Measurements from ENCODE around the gene PRAMEF8.
"Not testable (repeated sequence)": the region's sequence is repeated elsewhere in the genome, so short reads cannot be mapped to it uniquely, and the experiment has no call there.

The PRAMEF8 gene

GRCh38 chr1:13285037-13285436, at the start of gene PRAMEF8:
Gene PRAMEF8, minus strand, starts transcription at chr1:13285137. Its CDS starts 1,046 bp downstream, at chr1:13284091.
- not testable (repeated sequence) for DNase-seq (ENCODE audit: low spot score)

DNA sequence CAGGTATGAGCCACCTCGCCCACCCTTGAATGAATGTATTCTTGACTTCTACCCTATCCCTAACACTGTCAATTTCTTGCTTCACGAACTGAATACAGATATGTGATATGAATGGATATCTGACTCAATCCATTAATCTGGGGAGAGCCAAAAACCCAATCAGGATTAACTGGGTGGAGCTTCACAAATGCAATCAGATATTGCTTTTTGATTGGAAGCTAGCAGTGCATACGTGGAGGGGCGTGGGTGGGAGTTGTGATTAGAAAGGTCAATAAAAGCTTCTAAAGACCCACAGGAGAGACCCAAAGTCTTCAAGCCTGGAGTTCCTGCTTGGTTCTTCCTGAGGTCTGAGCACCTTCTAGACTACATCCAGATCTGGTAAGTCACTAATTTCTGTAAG, 30.3 kb upstream of the PRAMEF8 start, which contains the start of gene PRAMEF15:
TSS of gene PRAMEF15 (plus strand) at position 301 of the 400 bp plus-strand sequence. CDS start 2,827 bp downstream, outside the sequence.
- not testable (repeated sequence) for DNase-seq (ENCODE audit: low spot score)

- not testable (repeated sequence) for DNase-seq (ENCODE audit: low spot score)
Measured at GRCh38 chr1:13303239-13303638, 18.3 kb upstream of the PRAMEF8 start, which contains the start of gene PRAMEF33. Gene PRAMEF33, plus strand, starts transcription at chr1:13303539. Its CDS starts 2,416 bp downstream, at chr1:13305955.

- not testable (repeated sequence) for DNase-seq (ENCODE audit: low spot score)
Measured at GRCh38 chr1:13302197-13302596, 17.3 kb upstream of the PRAMEF8 start.

DNA sequence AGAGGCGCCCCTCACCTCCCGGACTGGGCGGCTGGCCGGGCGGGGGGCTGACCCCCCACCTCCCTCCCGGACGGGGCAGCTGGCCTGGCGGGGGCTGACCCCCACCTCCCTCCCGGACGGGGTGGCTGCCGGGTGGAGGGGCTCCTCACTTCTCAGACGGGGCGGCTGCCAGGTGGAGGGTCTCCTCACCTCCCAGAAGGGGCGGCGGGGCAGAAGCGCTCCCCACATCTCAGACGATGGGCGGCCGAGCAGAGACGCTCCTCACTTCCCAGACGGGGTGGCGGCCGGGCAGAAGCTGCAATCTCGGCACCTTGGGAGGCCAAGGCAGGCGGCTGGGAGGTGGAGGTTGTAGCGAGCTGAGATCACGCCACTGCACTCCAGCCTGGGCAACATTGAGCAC, 13.8 kb upstream of the PRAMEF8 start:
- not testable (repeated sequence) for DNase-seq (ENCODE audit: low spot score)

DNA sequence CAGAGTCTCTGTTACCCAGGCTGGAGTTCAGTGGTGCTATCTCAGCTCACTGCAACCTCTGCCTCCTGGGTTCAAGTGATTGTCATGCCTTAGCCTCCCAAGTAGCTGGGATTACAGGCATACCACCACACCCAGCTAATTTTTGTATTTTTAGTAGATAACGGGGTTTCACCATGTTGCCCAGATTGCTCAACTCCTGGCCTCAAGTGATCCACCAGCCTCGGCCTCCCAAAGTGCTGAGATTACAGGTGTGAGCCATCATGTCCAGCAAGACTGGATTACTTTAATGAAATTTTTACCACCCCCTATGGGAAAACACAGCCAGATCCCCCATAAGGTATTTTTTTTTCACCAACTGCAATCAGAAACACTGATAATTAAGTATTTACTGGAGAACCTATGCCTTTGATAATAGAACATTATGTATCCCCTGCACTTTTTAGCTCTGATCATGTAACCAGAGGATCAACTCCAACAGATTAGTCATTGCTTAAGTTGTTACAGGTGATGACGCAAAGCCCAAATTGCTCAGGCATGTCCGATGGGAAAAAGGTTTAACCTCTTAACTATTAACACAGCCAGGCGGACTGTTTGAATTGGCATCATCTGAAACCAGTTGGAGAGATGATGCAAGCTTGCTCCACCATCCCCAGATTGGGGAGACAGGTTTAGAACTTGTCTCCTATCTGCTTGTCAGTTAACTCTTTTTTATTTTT, 12.4 kb upstream of the PRAMEF8 start:
- not testable (repeated sequence) for DNase-seq (ENCODE audit: low spot score)

- DNase-seq (ENCODE audit: low spot score), result not testable (repeated sequence)
Measured at GRCh38 chr1:13289030-13289429, 4.1 kb upstream of the PRAMEF8 start.

DNA sequence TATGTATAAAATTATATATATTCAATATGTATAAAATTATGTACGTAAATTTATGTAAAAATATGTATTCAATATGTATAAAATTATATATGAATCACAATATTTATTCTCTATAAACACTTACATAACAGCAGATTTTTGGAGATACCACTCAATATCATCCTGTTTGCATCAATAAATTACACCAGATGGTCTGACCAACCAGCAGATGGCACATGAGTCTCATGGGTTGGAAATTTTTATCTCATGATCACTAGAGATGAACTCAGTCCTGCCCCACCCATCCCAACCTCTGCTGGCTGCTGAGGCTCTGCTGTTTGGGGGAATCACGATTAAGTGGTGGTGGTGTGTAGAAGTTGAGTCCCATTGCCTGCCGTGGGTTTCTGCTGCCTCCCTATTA, 5.3 kb downstream of the PRAMEF8 start:
- DNase-seq (ENCODE audit: low spot score), result not testable (repeated sequence)

- DNase-seq (ENCODE audit: low spot score), result not testable (repeated sequence)
Measured at GRCh38 chr1:13277016-13277415, 7.9 kb downstream of the PRAMEF8 start.

- DNase-seq (ENCODE audit: low spot score), result not testable (repeated sequence)
Measured at GRCh38 chr1:13265124-13265523, 19.8 kb downstream of the PRAMEF8 start.

- DNase-seq (ENCODE audit: low spot score), result not testable (repeated sequence)
Measured at GRCh38 chr1:13253898-13254297, 31.0 kb downstream of the PRAMEF8 start, which contains the start of gene PRAMEF5. Gene PRAMEF5, plus strand, starts transcription at chr1:13254198. Its CDS starts 5,071 bp downstream, at chr1:13259269.

DNA sequence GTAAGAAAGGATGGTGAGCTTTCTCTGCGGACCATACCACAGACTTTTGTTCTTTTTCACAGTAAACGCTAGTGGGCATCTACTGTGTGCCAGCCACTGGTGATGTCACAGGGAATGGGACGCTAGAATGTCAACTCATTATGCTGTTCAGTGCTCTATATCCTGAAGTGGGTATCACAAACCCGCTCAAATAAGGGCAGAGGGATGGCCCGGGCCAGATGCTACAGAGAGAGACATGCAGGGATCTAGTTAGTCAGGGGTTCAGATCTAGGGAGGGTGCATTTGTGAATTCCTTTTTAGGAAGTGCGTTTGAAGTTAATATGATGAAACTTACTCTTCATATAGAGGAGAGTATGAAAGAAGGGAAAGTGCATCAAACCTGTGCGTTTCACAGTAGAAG, 37.8 kb downstream of the PRAMEF8 start:
- not testable (repeated sequence) for DNase-seq (ENCODE audit: low spot score)

DNA sequence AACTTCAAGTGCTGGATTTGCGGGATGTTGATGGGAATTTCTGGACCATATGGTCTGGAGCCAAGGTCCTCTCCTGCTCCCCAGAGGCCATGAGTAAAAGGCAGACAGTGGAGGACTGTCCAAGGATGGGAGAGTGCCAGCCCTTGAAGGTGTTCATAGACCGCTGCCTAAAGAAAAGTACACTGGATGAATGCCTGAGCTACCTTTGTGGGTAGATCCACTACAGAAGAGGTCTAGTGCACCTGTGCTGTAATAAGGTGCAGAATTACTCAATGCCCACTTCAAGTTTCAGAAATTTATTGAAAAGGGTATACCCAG, 38.4 kb downstream of the PRAMEF8 start:
- not testable (repeated sequence) for DNase-seq (ENCODE audit: low spot score)

GRCh38 chr1:13245841-13246553, 38.9 kb downstream of the PRAMEF8 start:
- DNase-seq (ENCODE audit: low spot score), result not testable (repeated sequence)

GRCh38 chr1:13243536-13244263, 41.2 kb downstream of the PRAMEF8 start:
- DNase-seq (ENCODE audit: low spot score), result not testable (repeated sequence)

DNA sequence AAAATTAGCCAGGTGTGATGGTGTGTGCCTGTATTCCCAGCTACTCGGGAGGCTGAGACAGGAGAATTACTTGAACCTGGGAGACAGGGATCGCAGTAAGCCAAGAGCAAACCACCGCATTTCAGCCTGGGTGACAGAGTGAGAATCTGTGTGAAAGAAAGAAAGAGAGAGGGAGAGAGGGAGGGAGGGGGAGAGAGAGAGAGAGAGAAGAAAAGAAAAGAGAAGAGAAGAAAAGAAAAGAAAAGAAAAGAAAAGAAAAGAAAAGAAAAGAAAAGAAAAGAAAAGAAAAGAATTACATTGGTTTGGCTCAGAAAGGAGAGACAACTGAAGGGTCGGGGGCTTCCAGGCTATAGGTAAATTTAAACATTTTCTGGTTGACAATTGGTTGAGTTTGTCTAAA, 45.3 kb downstream of the PRAMEF8 start:
- DNase-seq (ENCODE audit: low spot score), result not testable (repeated sequence)

DNA sequence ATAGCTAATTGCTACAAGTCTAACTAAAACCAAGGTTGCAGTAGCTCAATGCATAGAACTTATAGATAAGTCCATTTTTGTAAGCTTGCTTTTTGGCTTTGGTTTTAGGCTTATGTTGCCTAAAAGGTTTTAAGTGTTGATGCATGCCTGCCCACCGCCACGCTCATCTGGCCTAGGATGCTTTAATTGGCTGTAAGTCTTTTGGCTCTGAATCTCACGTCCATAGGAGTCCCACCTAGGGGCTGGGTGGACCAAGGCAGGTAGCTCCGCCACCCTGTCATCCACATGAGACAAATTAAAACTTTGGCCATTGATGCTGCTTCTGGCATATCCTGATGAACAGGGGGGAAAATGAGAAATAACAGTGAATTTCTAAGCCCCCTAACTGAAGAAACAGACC, 47.4 kb downstream of the PRAMEF8 start:
- not testable (repeated sequence) for DNase-seq (ENCODE audit: low spot score)

DNA sequence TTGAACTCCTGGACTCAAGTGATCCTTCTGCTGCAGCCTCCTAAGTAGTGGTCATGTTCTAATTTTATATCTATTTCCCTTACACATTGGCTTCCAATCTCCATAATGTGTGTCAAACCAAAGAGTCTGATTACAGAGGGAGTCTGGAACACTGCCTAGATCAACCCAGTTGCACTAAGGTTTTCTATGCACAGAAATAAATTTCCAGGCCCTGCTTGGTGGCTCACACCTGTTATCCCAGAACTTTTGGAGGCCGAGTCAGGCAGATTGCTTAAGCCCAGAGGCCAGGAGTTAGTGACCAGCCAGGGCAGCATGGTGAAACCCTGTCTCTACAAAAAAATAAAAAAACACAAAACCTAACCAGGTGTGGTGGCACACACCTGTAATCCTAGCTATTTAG, 50.9 kb downstream of the PRAMEF8 start:
- DNase-seq (ENCODE audit: low spot score), result not testable (repeated sequence)

GRCh38 chr1:13232056-13232455, 52.9 kb downstream of the PRAMEF8 start:
- DNase-seq (ENCODE audit: low spot score), result not testable (repeated sequence)

Data from hepatic stellate cell (primary cell).